ENCODE results near the gene ARHGAP23.

The ARHGAP23 gene

GRCh38 chr17:38442548-38442947 is 14.3 kb downstream of the ARHGAP23 start:
- no peak for DNase-seq

GRCh38 chr17:38443356-38444031 is 15.2 kb downstream of the ARHGAP23 start:
- DNase-seq, result no peak

- DNase-seq, result peak; percentile 21
These were observed 15.9 kb downstream of the ARHGAP23 start for GRCh38 chr17:38444151-38444550.

GRCh38 chr17:38447502-38448085 is 19.3 kb downstream of the ARHGAP23 start:
- DNase-seq, result no peak

- DNase-seq, result no peak
These were observed 20.0 kb downstream of the ARHGAP23 start for GRCh38 chr17:38448208-38448771.

GRCh38 chr17:38449364-38449763 is 21.1 kb downstream of the ARHGAP23 start:
- DNase-seq, result no peak

GRCh38 chr17:38450557-38451029 is 22.3 kb downstream of the ARHGAP23 start:
- DNase-seq, result no peak

GRCh38 chr17:38451030-38451839 is 23.0 kb downstream of the ARHGAP23 start:
- no peak for DNase-seq

- no peak for DNase-seq
These were observed 23.7 kb downstream of the ARHGAP23 start for GRCh38 chr17:38451840-38452529.

- DNase-seq, result no peak
These were observed 24.5 kb downstream of the ARHGAP23 start for GRCh38 chr17:38452719-38453118.

- DNase-seq, result no peak
These were observed 25.7 kb downstream of the ARHGAP23 start for GRCh38 chr17:38453951-38454421.

- no peak for DNase-seq
These were observed 26.3 kb downstream of the ARHGAP23 start for GRCh38 chr17:38454532-38454931.

GRCh38 chr17:38455288-38455915 is 27.1 kb downstream of the ARHGAP23 start:
- DNase-seq, result no peak

GRCh38 chr17:38456031-38456815 is 28.0 kb downstream of the ARHGAP23 start:
- no peak for DNase-seq

- no peak for DNase-seq
These were observed 29.5 kb downstream of the ARHGAP23 start for GRCh38 chr17:38457577-38458371.

GRCh38 chr17:38458521-38458920 is 30.3 kb downstream of the ARHGAP23 start:
- no peak for DNase-seq

GRCh38 chr17:38459567-38459966 is 31.3 kb downstream of the ARHGAP23 start:
- DNase-seq, result no peak

GRCh38 chr17:38460082-38460715 is 31.9 kb downstream of the ARHGAP23 start:
- no peak for DNase-seq

GRCh38 chr17:38460716-38461630 is 32.7 kb downstream of the ARHGAP23 start:
- no peak for DNase-seq

All from NK-92 treated with Interleukin-12 subunit alpha and Interleukin-12 subunit beta, amount 100 ng/mL, for 24 hours (cell line).